Karpas-422 (cell line): ENCODE measurements around the gene DICER1. TPM values are rescaled to one million over a fixed set of nuclear protein-coding genes. Genes with fewer than 3 reads are reported as not detected.

Source experiments
- DNase-seq: peaks from one replicate; pipeline ENCODE4 v3.0.0-alpha.2; 2015
- H2AFZ ChIP-seq: fragments of 200-600 bp; sonication (generic); 2 replicates; pipeline ENCODE4 v1.6.1; 2014; ENCODE audit warnings: antibody characterized with exemption, low read length, mixed read lengths
- H3K27ac ChIP-seq: fragments of 200-600 bp; sonication (generic); 2 replicates; pipeline ENCODE4 v1.5.1; 2014; ENCODE audit warnings: mild to moderate bottlenecking, low read length, moderate library complexity
- H3K27me3 ChIP-seq: fragments of 200-600 bp; sonication (generic); 2 replicates; pipeline ENCODE4 v1.6.1; 2014; ENCODE audit warnings: low read length, mixed read lengths
- H3K36me3 ChIP-seq: fragments of 200-600 bp; sonication (generic); 2 replicates; pipeline ENCODE4 v1.6.1; 2014; ENCODE audit warnings: low read length, mixed read lengths; ENCODE audit not compliant: insufficient read depth
- H3K4me1 ChIP-seq: fragments of 200-600 bp; sonication (generic); 2 replicates; pipeline ENCODE4 v1.6.1; 2014; ENCODE audit warnings: mild to moderate bottlenecking, low read length, mixed read lengths
- H3K4me2 ChIP-seq: fragments of 200-600 bp; sonication (generic); 2 replicates; pipeline ENCODE4 v1.6.1; 2014; ENCODE audit warnings: low read length, low read depth, mild to moderate bottlenecking; ENCODE audit not compliant: poor library complexity, severe bottlenecking
- H3K4me3 ChIP-seq: fragments of 200-600 bp; sonication (generic); 2 replicates; pipeline ENCODE4 v1.5.1; 2014; ENCODE audit warnings: mild to moderate bottlenecking, antibody characterized with exemption, low read length, mixed read lengths
- H3K79me2 ChIP-seq: fragments of 200-600 bp; sonication (generic); 2 replicates; pipeline ENCODE4 v1.6.1; 2014; ENCODE audit warnings: mild to moderate bottlenecking, low read length, mixed read lengths
- H3K9ac ChIP-seq: fragments of 200-600 bp; sonication (generic); 2 replicates; pipeline ENCODE4 v1.6.0; 2014; ENCODE audit warnings: low read length
- H3K9me2 ChIP-seq: fragments of 200-600 bp; sonication (generic), shearing (Covaris generic); replicated peaks from 2 replicates; pipeline ENCODE4 v1.6.0; 2014; ENCODE audit warnings: mild to moderate bottlenecking, low read length, moderate library complexity; ENCODE audit not compliant: insufficient read depth
- H3K9me3 ChIP-seq: fragments of 300-700, 200-600 bp; sonication (generic); 2 replicates; pipeline ENCODE4 v1.6.1; 2014; ENCODE audit warnings: low read length, mixed read lengths
- H4K20me1 ChIP-seq: fragments of 200-600 bp; sonication (generic); 2 replicates; pipeline ENCODE4 v1.6.1; 2014; ENCODE audit warnings: mild to moderate bottlenecking, antibody characterized with exemption, low read length, low read depth; ENCODE audit not compliant: insufficient read depth
- total RNA-seq: library from RNA; depleted of rRNA; stranded (reverse); fragments of >200 nt; shearing (Covaris generic); gene quantifications from 2 replicates; pipeline ENCODE4 v1.2.3, GENCODE V29; 2014; ENCODE audit warnings: low replicate concordance

DICER1 gene
- total RNA-seq, 1 experiment from 2014 or later, result 314 TPM

DNA sequence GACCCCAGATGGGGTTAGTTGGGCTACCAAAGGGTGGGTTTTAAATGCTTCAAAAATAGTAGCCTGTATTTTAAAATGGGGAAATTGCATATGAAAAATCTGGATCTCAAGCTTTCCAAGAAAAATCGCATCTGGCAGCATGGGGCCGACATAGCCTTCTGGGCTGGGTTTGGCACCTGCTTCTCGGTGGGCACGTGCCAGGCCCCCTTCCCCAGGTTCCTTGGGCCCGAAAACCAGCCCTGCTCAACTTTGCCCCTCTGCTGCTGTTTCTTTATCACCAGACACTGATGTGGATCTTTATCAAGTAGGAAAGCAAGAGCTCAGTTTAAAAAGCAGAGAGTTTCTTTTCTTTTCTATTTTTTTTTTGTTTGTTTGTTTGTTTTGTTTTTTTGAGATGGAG is 95.1 kb downstream of the DICER1 start:
- Histone ChIP-seq H2AFZ (no peak overlapping the region), H3K9me3 (no peaks in the 10 kb centered on the region), H3K9me2 (no peaks in the 10 kb centered on the region), H3K27ac (no peak overlapping the region), H3K4me3 (no peak overlapping the region), H3K4me2 (no peak overlapping the region), H4K20me1 (no peaks in the 10 kb centered on the region; the same call in 1 of the 2 replicates), H3K9ac (no peak overlapping the region), H3K4me1 (no peaks in the 10 kb centered on the region), H3K79me2 (no peaks in the 10 kb centered on the region), H3K36me3 (no peaks in the 10 kb centered on the region), H3K27me3 (no peaks in the 10 kb centered on the region)
- DNase-seq, result no peak

DNA sequence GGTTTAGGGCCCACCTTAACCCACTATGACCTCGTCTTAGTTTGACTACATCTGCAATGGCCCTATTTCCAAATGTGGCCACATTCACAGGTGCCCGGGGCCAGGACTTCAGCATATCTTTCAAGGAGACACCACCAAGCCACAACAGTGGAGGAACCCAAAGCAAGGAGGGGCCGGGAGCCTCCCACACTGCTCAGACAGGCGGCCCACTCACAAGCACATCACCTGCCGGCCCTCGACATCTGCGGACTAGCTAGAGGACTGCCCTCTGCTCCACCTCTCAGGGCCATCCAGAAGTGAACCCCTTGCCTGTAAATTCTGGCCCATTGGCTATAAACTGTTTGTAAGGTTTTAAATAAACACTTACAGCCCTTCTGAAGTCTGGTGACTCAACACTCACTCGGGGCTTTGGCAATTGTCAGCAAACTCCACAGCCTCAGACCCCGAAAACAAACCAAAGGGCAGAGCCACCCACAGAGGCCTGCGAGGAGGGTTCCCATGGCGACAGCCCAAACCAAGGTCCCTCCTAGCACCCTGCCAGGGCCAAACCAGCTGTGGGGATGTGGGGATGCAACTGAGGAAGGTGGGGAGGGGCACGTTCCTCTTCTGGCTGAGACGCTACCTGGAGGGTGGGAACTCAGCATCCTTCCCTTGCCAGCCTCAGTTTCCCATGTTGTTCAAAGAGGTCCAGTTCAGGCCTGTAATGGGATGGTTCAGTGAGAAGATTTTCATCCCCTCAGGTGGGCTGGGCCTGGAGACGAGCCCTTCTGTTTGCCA is 95.8 kb downstream of the DICER1 start:
- no peak for DNase-seq

DNA sequence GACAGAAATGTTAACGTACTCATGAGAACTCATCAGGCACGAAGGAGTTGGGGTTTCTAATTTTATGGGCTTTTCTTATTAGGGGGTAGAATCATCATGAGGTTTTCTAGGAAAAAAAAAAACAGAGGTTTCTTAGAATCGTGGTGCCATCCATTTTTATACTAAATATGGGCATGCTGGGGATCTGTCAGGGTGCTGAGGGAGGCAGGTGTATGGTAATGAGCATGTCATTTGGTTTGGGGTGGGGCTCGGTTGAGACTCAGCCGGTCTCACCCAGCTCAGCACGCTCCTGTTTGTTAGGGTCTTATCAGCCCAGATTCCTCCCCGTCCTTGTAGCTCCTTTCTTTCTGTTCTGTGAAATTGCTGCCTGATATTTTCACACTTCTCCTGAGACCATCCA is 98.2 kb downstream of the DICER1 start:
- no peaks in the 10 kb centered on the region for H3K27me3 ChIP-seq
- H3K79me2 ChIP-seq, result no peaks in the 10 kb centered on the region
- no peaks in the 10 kb centered on the region for H3K9me3 ChIP-seq
- no peaks in the 10 kb centered on the region for H3K36me3 ChIP-seq
- H3K4me1 ChIP-seq, result no peaks in the 10 kb centered on the region
- no peaks in the 10 kb centered on the region for H3K9me2 ChIP-seq
- no peak overlapping the region for H2AFZ ChIP-seq
- no peak overlapping the region for H3K4me2 ChIP-seq
- H4K20me1 ChIP-seq, result no peaks in the 10 kb centered on the region
- DNase-seq, result no peak
- H3K9ac ChIP-seq, result no peak overlapping the region
- no peak overlapping the region for H3K4me3 ChIP-seq
- no peak overlapping the region for H3K27ac ChIP-seq

More for the DNA sequence above, 95.8 kb downstream of the DICER1 start:
- H3K4me2 ChIP-seq, result no peak overlapping the region
- H3K36me3 ChIP-seq, result no peaks in the 10 kb centered on the region
- no peaks in the 10 kb centered on the region for H3K27me3 ChIP-seq
- no peaks in the 10 kb centered on the region for H3K79me2 ChIP-seq
- no peak overlapping the region for H3K9ac ChIP-seq
- no peaks in the 10 kb centered on the region for H3K4me1 ChIP-seq
- no peaks in the 10 kb centered on the region for H4K20me1 ChIP-seq
- no peak overlapping the region for H3K4me3 ChIP-seq
- no peaks in the 10 kb centered on the region for H3K9me2 ChIP-seq
- H3K9me3 ChIP-seq, result no peaks in the 10 kb centered on the region
- no peak overlapping the region for H3K27ac ChIP-seq
- no peak overlapping the region for H2AFZ ChIP-seq

- H3K27me3 ChIP-seq, result no peaks in the 10 kb centered on the region
- no peaks in the 10 kb centered on the region for H3K9me3 ChIP-seq
- H3K4me2 ChIP-seq, result no peak overlapping the region
- H2AFZ ChIP-seq, result no peak overlapping the region
- H3K79me2 ChIP-seq, result no peaks in the 10 kb centered on the region
- H3K9ac ChIP-seq, result no peak overlapping the region
- H3K4me1 ChIP-seq, result no peaks in the 10 kb centered on the region
- no peaks in the 10 kb centered on the region for H3K9me2 ChIP-seq
- DNase-seq, result no peak
- H4K20me1 ChIP-seq, result no peaks in the 10 kb centered on the region
- no peak overlapping the region for H3K4me3 ChIP-seq
- H3K36me3 ChIP-seq, result no peaks in the 10 kb centered on the region
- H3K27ac ChIP-seq, result no peak overlapping the region
Observed at GRCh38 chr14:95058491-95058890, 98.8 kb downstream of the DICER1 start.

DNA sequence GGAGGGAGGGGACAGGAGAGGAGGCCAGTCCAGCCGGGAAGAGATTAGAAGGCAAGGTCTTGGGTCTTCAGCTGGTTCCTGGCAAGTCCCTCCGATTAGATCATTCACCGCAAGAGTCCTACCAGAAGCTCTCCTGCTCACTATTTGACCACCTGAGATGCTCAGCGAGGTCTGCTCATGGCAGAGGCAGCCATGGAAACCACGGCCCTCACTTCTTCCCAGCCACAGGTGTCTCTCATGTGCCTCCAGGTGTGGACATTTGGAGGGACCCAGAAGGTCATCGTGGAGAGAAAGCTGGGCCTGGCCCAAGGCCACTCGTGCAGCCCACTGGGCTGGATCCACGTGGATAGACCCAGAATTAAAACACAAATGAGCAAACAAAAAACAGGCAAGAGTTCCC is 99.5 kb downstream of the DICER1 start:
- Histone ChIP-seq H3K27ac (no peak overlapping the region), H3K9ac (no peak overlapping the region), H3K27me3 (no peaks in the 10 kb centered on the region), H3K36me3 (no peaks in the 10 kb centered on the region), H4K20me1 (no peaks in the 10 kb centered on the region), H3K9me2 (no peaks in the 10 kb centered on the region), H3K9me3 (no peaks in the 10 kb centered on the region), H2AFZ (no peak overlapping the region), H3K4me3 (no peak overlapping the region), H3K79me2 (no peaks in the 10 kb centered on the region), H3K4me2 (no peak overlapping the region), H3K4me1 (no peaks in the 10 kb centered on the region)
- no peak for DNase-seq

DNA sequence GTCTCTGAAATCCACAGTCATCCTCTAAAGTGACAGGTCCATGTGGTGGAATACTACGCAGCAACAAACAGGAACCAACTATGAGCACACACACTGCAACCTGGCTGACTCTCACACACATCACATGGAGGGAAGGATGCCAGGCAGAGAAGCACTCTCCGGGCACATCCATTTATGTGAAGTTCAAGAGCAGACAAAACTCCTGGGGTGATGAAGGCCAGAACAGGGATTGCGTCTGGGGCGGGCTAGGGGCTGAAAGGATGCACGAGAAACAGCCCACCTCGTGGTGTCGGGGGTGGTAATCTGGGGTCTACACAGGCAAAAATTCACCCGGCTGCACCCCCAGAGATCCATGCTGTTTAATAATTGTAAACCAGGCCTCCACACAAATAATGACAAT is 100.2 kb downstream of the DICER1 start:
- Histone ChIP-seq H3K9me2 (no peaks in the 10 kb centered on the region), H4K20me1 (no peaks in the 10 kb centered on the region), H3K27me3 (no peaks in the 10 kb centered on the region), H3K9me3 (no peaks in the 10 kb centered on the region), H3K4me2 (no peak overlapping the region), H3K36me3 (no peaks in the 10 kb centered on the region), H2AFZ (no peak overlapping the region), H3K79me2 (no peaks in the 10 kb centered on the region), H3K27ac (no peak overlapping the region), H3K4me1 (no peaks in the 10 kb centered on the region), H3K9ac (no peak overlapping the region), H3K4me3 (no peak overlapping the region)
- no peak for DNase-seq

DNA sequence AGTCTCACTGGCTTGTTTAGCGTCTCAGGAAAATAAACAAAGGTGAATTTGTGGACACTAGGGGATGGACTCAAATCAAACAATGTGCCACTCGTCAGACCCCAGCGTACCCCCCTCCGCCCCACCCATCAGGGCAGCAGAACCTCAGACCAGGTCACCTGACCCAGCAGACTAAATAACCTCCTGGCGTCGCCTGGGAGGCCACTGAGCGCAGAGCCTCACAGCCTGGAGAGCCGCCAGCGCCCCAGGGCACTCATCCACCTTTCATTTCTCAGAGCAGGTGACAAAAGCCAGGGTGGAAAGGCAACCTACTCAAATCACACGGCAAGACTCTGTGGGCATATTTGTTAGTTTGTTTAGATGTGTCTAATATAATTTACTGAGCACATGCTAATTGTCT is 100.9 kb downstream of the DICER1 start:
- Histone ChIP-seq H3K4me1 (no peaks in the 10 kb centered on the region), H3K79me2 (no peaks in the 10 kb centered on the region), H3K27me3 (no peaks in the 10 kb centered on the region), H3K36me3 (no peaks in the 10 kb centered on the region), H3K9me2 (no peaks in the 10 kb centered on the region), H3K9ac (no peak overlapping the region), H3K4me2 (no peak overlapping the region), H2AFZ (no peak overlapping the region), H3K9me3 (no peaks in the 10 kb centered on the region), H4K20me1 (no peaks in the 10 kb centered on the region), H3K4me3 (no peak overlapping the region), H3K27ac (no peak overlapping the region)
- no peak for DNase-seq

GRCh38 chr14:95055318-95055717 is 102.0 kb downstream of the DICER1 start:
- Histone ChIP-seq H3K9me2 (no peaks in the 10 kb centered on the region), H3K9me3 (no peaks in the 10 kb centered on the region), H3K9ac (no peak overlapping the region), H2AFZ (no peak overlapping the region), H4K20me1 (no peaks in the 10 kb centered on the region), H3K36me3 (no peaks in the 10 kb centered on the region), H3K4me3 (no peak overlapping the region), H3K79me2 (no peaks in the 10 kb centered on the region), H3K27me3 (no peaks in the 10 kb centered on the region), H3K4me1 (no peaks in the 10 kb centered on the region), H3K4me2 (no peak overlapping the region), H3K27ac (no peak overlapping the region)
- no peak for DNase-seq
